Epithelial cell of prostate (primary cell): ENCODE measurements around the gene FBF1.

ENCODE experiments used
- DNase-seq: peaks from one replicate; pipeline ENCODE4 v3.0.0-alpha.2; 2011; ENCODE audit warnings: low read depth, low spot score
- H3K27ac ChIP-seq: fragments of 450-650 bp; 2 replicates; pipeline ENCODE4 v1.5.1; 2017; ENCODE audit warnings: mild to moderate bottlenecking

The FBF1 gene

GRCh38 chr17:75959051-75959838 lies 18.4 kb upstream of the FBF1 start:
- no peak for DNase-seq
- no peak overlapping the region for H3K27ac ChIP-seq

- no peak for DNase-seq
- no peak overlapping the region for H3K27ac ChIP-seq
These were observed 10.2 kb upstream of the FBF1 start for GRCh38 chr17:75950855-75951554.

GRCh38 chr17:75950421-75950820 lies 9.6 kb upstream of the FBF1 start:
- no peak for DNase-seq
- no peak overlapping the region for H3K27ac ChIP-seq

- DNase-seq = no peak
- no peak overlapping the region for H3K27ac ChIP-seq
These were observed 4.4 kb upstream of the FBF1 start for GRCh38 chr17:75945211-75945610.

- no peak for DNase-seq
- H3K27ac ChIP-seq = no peak overlapping the region
These were observed 2.6 kb upstream of the FBF1 start for GRCh38 chr17:75943491-75943890.

GRCh38 chr17:75942473-75942872 lies 1.6 kb upstream of the FBF1 start:
- DNase-seq = no peak
- no peak overlapping the region for H3K27ac ChIP-seq

- H3K27ac ChIP-seq = no peak overlapping the region
- no peak for DNase-seq
These were observed 589 bp upstream of the FBF1 start for GRCh38 chr17:75941442-75941819.

- H3K27ac ChIP-seq = no peak overlapping the region
- no peak for DNase-seq
These were observed 3.2 kb downstream of the FBF1 start for GRCh38 chr17:75937652-75938051.

- H3K27ac ChIP-seq = no peak overlapping the region
- DNase-seq = no peak
These were observed 7.0 kb downstream of the FBF1 start for GRCh38 chr17:75933808-75934207.

GRCh38 chr17:75932852-75933251 lies 8.0 kb downstream of the FBF1 start:
- no peak for DNase-seq
- H3K27ac ChIP-seq = no peak overlapping the region

- DNase-seq = no peak
- no peak overlapping the region for H3K27ac ChIP-seq
These were observed 9.8 kb downstream of the FBF1 start for GRCh38 chr17:75931062-75931461.

GRCh38 chr17:75927286-75927922 lies 13.4 kb downstream of the FBF1 start:
- peak; percentile 48 for DNase-seq
- H3K27ac ChIP-seq = peak overlapping the region; percentile 63

- H3K27ac ChIP-seq = peak overlapping the region; percentile 63
- DNase-seq = no peak
These were observed 14.4 kb downstream of the FBF1 start for GRCh38 chr17:75926456-75926855.

- DNase-seq = no peak
These were observed 14.9 kb downstream of the FBF1 start for GRCh38 chr17:75925912-75926311.

GRCh38 chr17:75925103-75925502 lies 15.7 kb downstream of the FBF1 start:
- H3K27ac ChIP-seq = no peak overlapping the region
- no peak for DNase-seq

More at GRCh38 chr17:75925912-75926311, 14.9 kb downstream of the FBF1 start:
- no peak overlapping the region for H3K27ac ChIP-seq

GRCh38 chr17:75922963-75923874 lies 17.6 kb downstream of the FBF1 start:
- H3K27ac ChIP-seq = no peak overlapping the region
- DNase-seq = no peak

GRCh38 chr17:75922173-75922961 lies 18.5 kb downstream of the FBF1 start:
- no peak overlapping the region for H3K27ac ChIP-seq
- DNase-seq = no peak

- no peak overlapping the region for H3K27ac ChIP-seq
- no peak for DNase-seq
These were observed 19.2 kb downstream of the FBF1 start for GRCh38 chr17:75921596-75921995.

- no peak overlapping the region for H3K27ac ChIP-seq
- no peak for DNase-seq
These were observed 20.7 kb downstream of the FBF1 start for GRCh38 chr17:75920045-75920560.
